ENCODE results near the gene ARPIN.
"Not testable (repeated sequence)": the region's sequence is repeated elsewhere in the genome, so short reads cannot be mapped to it uniquely, and the experiment has no call there.

ARPIN gene

GRCh38 chr15:89880727-89881126 is 32.0 kb downstream of the ARPIN start:
- in situ Hi-C loops (cut with MboI; ENCODE audit: low sequenced_read_pairs) = no loop called here

GRCh38 chr15:89878323-89878722 is 34.4 kb downstream of the ARPIN start:
- in situ Hi-C loops (cut with MboI; ENCODE audit: low sequenced_read_pairs) = loop anchor here (5.0 kb wide), 1 partner anchor 116 kb away; no protein-coding TSS in a partner anchor

- in situ Hi-C loops (cut with MboI; ENCODE audit: low sequenced_read_pairs) = loop anchor here (5.0 kb wide), 1 partner anchor 115 kb away; no protein-coding TSS in a partner anchor
Observed at GRCh38 chr15:89877083-89877425, 35.7 kb downstream of the ARPIN start.

- in situ Hi-C loops (cut with MboI; ENCODE audit: low sequenced_read_pairs) = loop anchor here (5.0 kb wide), 1 partner anchor 114 kb away; no protein-coding TSS in a partner anchor
Observed at GRCh38 chr15:89876396-89877082, 36.2 kb downstream of the ARPIN start.

GRCh38 chr15:89875741-89876140 is 37.0 kb downstream of the ARPIN start:
- in situ Hi-C loops (cut with MboI; ENCODE audit: low sequenced_read_pairs) = loop anchor here (5.0 kb wide), 1 partner anchor 113 kb away; no protein-coding TSS in a partner anchor

- in situ Hi-C loops (cut with MboI; ENCODE audit: low sequenced_read_pairs) = loop anchor here (5.0 kb wide), 1 partner anchor 113 kb away; no protein-coding TSS in a partner anchor
Observed at GRCh38 chr15:89874926-89875564, 37.7 kb downstream of the ARPIN start.

- in situ Hi-C loops (cut with MboI; ENCODE audit: low sequenced_read_pairs) = no loop called here
Observed at GRCh38 chr15:89870688-89871288, 42.0 kb downstream of the ARPIN start.

- in situ Hi-C loops (cut with MboI; ENCODE audit: low sequenced_read_pairs) = no loop called here
Observed at GRCh38 chr15:89870006-89870405, 42.7 kb downstream of the ARPIN start.

GRCh38 chr15:89869490-89869889 is 43.3 kb downstream of the ARPIN start:
- in situ Hi-C loops (cut with MboI; ENCODE audit: low sequenced_read_pairs) = not testable (repeated sequence)

GRCh38 chr15:89864958-89865739 is 47.6 kb downstream of the ARPIN start:
- in situ Hi-C loops (cut with MboI; ENCODE audit: low sequenced_read_pairs) = no loop called here

GRCh38 chr15:89863918-89864317 is 48.8 kb downstream of the ARPIN start:
- in situ Hi-C loops (cut with MboI; ENCODE audit: low sequenced_read_pairs) = no loop called here

GRCh38 chr15:89860891-89861290 is 51.9 kb downstream of the ARPIN start:
- in situ Hi-C loops (cut with MboI; ENCODE audit: low sequenced_read_pairs) = no loop called here

GRCh38 chr15:89860431-89860830 is 52.3 kb downstream of the ARPIN start:
- in situ Hi-C loops (cut with MboI; ENCODE audit: low sequenced_read_pairs) = no loop called here

GRCh38 chr15:89858661-89859458 is 53.9 kb downstream of the ARPIN start:
- in situ Hi-C loops (cut with MboI; ENCODE audit: low sequenced_read_pairs) = no loop called here

GRCh38 chr15:89857673-89858072 is 55.1 kb downstream of the ARPIN start:
- in situ Hi-C loops (cut with MboI; ENCODE audit: low sequenced_read_pairs) = no loop called here

- in situ Hi-C loops (cut with MboI; ENCODE audit: low sequenced_read_pairs) = no loop called here
Observed at GRCh38 chr15:89855948-89856347, 56.8 kb downstream of the ARPIN start.

- in situ Hi-C loops (cut with MboI; ENCODE audit: low sequenced_read_pairs) = not testable (repeated sequence)
Observed at GRCh38 chr15:89854863-89855262, 57.9 kb downstream of the ARPIN start.

- in situ Hi-C loops (cut with MboI; ENCODE audit: low sequenced_read_pairs) = no loop called here
Observed at GRCh38 chr15:89852342-89852995, 60.3 kb downstream of the ARPIN start.

GRCh38 chr15:89851673-89852341 is 60.9 kb downstream of the ARPIN start:
- in situ Hi-C loops (cut with MboI; ENCODE audit: low sequenced_read_pairs) = no loop called here

All from HL-60/S4 (cell line).